Large intestine (tissue), 3 donors: ENCODE data around the gene NFATC3. TPM values are rescaled to one million over a fixed set of nuclear protein-coding genes. Genes with fewer than 3 reads are reported as not detected.

Experiments used
- DNase-seq, 2 donors: peaks; one replicate each; pipeline versions ENCODE4 v3.0.0 to v3.0.0-alpha.2; 2013
- H3K27ac ChIP-seq: one replicate; pipeline ENCODE4 v1.5.1; 2013; ENCODE audit warnings: low read length
- H3K27me3 ChIP-seq: 2 replicates; pipeline ENCODE4 v1.6.1; 2013; ENCODE audit warnings: low read length; ENCODE audit not compliant: control insufficient read depth, insufficient read depth
- H3K36me3 ChIP-seq: 2 replicates; pipeline ENCODE4 v1.6.1; 2013; ENCODE audit warnings: low read length; ENCODE audit not compliant: control insufficient read depth, insufficient read depth
- H3K4me1 ChIP-seq: one replicate; pipeline ENCODE4 v1.6.1; 2013; ENCODE audit warnings: low read length; ENCODE audit not compliant: control insufficient read depth, insufficient read depth
- H3K4me3 ChIP-seq: one replicate; pipeline ENCODE4 v1.5.1; 2013; ENCODE audit warnings: low read length
- H3K9me3 ChIP-seq: one replicate; pipeline ENCODE4 v1.6.1; 2013; ENCODE audit warnings: mild to moderate bottlenecking, low read depth, low read length, moderate library complexity; ENCODE audit not compliant: control insufficient read depth
- WGBS: methylation state at CpG from one replicate; pipeline ENCODE4 v1.1.5; 2013; ENCODE audit warnings: low lambda C conversion rate; ENCODE audit not compliant: insufficient coverage; 5-methylcytosine and 5-hydroxymethylcytosine counted together
- polyA plus RNA-seq: library from polyadenylated mRNA; unstranded; fragments of 120-200 nt; gene quantifications from one replicate; pipeline ENCODE4 v1.2.1, GENCODE V29; 2013

Gene NFATC3
- polyA plus RNA-seq, 1 donor, result 22.0 TPM

- no peaks in the 10 kb centered on the region for H3K9me3 ChIP-seq
- H3K36me3 ChIP-seq, result peaks cover 8% of the 10 kb centered on the region
- no peak for DNase-seq
- H3K4me3 ChIP-seq, result no peak overlapping the region
- no peaks in the 10 kb centered on the region for H3K4me1 ChIP-seq
- no peaks in the 10 kb centered on the region for H3K27me3 ChIP-seq
- H3K27ac ChIP-seq, result no peak overlapping the region
- WGBS, result no CpG with 5 or more reads among the region's 3 CpGs
Observed at GRCh38 chr16:68214726-68215125, 129.6 kb downstream of the NFATC3 start.

DNA sequence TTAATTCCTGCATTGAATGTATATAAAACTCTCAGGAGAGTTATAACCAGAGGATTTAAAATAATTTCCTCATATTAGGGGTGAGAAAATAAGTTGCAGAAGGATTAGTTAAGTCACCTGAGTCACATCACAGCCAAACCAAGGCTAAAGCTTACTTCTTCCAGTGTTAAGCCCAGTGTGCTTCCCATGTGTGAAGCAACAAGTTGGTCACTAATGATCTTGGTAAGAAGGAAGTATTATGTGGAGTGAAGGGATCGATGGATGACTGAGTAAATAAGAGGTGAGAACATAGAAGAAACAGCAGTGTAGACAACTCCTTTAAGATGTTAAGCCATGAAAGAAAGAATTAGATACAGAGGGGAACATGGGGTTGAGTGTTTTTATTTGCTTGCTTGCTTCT, 130.1 kb downstream of the NFATC3 start:
- WGBS, result 88% methylated on average over 1 of the region's 1 CpG
- Histone ChIP-seq H3K27ac (no peak overlapping the region), H3K36me3 (peaks cover 9% of the 10 kb centered on the region), H3K27me3 (no peaks in the 10 kb centered on the region), H3K9me3 (no peaks in the 10 kb centered on the region), H3K4me1 (no peaks in the 10 kb centered on the region), H3K4me3 (no peak overlapping the region)
- no peak for DNase-seq

- H3K27ac ChIP-seq, result no peak overlapping the region
- DNase-seq, result no peak
- H3K4me1 ChIP-seq, result no peaks in the 10 kb centered on the region
- no peak overlapping the region for H3K4me3 ChIP-seq
- H3K36me3 ChIP-seq, result peaks cover 9% of the 10 kb centered on the region
- WGBS, result 100% methylated on average over 1 of the region's 3 CpGs
- no peaks in the 10 kb centered on the region for H3K27me3 ChIP-seq
- no peaks in the 10 kb centered on the region for H3K9me3 ChIP-seq
Observed at GRCh38 chr16:68216240-68216639, 131.1 kb downstream of the NFATC3 start.

- Histone ChIP-seq H3K36me3 (peaks cover 9% of the 10 kb centered on the region), H3K4me3 (no peak overlapping the region), H3K4me1 (no peaks in the 10 kb centered on the region), H3K27me3 (no peaks in the 10 kb centered on the region), H3K9me3 (no peaks in the 10 kb centered on the region), H3K27ac (no peak overlapping the region)
- no peak for DNase-seq
- 94% methylated on average over 3 of the region's 4 CpGs for WGBS
Observed at GRCh38 chr16:68217506-68217905, 132.3 kb downstream of the NFATC3 start.

- no peak overlapping the region for H3K27ac ChIP-seq
- H3K9me3 ChIP-seq, result no peaks in the 10 kb centered on the region
- 100% methylated on average over 1 of the region's 6 CpGs for WGBS
- H3K27me3 ChIP-seq, result no peaks in the 10 kb centered on the region
- no peak overlapping the region for H3K4me3 ChIP-seq
- peaks cover 6% of the 10 kb centered on the region for H3K36me3 ChIP-seq
- no peaks in the 10 kb centered on the region for H3K4me1 ChIP-seq
- DNase-seq, result no peak
Observed at GRCh38 chr16:68219725-68220351, 134.7 kb downstream of the NFATC3 start.

GRCh38 chr16:68223072-68223471, 137.9 kb downstream of the NFATC3 start:
- Histone ChIP-seq H3K36me3 (peaks cover 21% of the 10 kb centered on the region), H3K27me3 (no peaks in the 10 kb centered on the region), H3K27ac (no peak overlapping the region), H3K9me3 (no peaks in the 10 kb centered on the region), H3K4me1 (peaks cover 9% of the 10 kb centered on the region), H3K4me3 (no peak overlapping the region)
- WGBS, result no CpG with 5 or more reads among the region's 1 CpG
- DNase-seq, result no peak

DNA sequence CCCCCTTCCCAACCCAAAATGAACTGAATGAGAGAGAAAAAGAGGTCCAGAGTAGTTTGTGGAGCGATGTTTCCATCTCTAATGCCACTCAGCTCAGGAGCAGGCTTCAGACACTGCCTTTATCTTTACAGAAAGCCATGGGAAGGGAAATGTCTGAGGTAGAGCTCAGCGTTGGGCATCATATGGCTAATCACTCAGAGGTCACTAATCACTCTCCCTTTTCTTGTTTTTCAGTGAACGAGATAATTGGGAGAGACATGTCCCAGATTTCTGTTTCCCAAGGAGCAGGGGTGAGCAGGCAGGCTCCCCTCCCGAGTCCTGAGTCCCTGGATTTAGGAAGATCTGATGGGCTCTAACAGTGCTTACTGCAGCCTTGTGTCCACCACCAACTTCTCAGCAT, 140.9 kb downstream of the NFATC3 start:
- DNase-seq, result no peak
- no CpG with 5 or more reads among the region's 4 CpGs for WGBS
- Histone ChIP-seq H3K4me3 (no peak overlapping the region), H3K4me1 (peaks cover 9% of the 10 kb centered on the region), H3K27me3 (no peaks in the 10 kb centered on the region), H3K36me3 (peaks cover 42% of the 10 kb centered on the region), H3K9me3 (no peaks in the 10 kb centered on the region), H3K27ac (no peak overlapping the region)

DNA sequence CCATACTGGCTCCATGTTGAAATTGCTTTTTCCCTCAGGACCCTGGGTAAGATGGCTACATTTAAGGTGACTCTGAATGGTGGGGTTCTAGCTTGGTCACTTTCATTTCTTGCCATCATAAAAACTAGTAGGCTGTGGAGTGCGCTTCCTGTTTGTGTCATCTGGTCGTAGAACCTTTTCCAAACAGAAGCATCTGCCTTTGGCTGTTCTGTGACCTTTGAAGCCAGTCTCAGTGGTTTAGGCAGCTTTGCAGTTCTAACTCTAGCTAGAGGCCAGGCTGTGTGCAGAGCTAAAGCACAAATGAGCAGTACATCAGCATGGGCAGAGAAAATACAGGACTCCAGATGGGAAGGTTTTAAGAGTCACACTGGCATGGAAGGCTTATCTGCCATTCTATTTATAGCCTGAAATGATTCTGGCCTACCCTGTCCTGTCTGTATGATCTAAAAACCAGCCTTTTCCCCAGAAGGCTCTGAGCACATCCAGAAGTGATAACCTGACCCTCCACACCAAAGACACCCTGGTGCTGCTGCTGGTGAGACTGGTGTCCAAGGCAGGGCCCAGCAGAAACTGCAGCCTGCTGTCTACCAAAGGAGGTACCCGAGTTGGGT, 142.1 kb downstream of the NFATC3 start:
- peak in 1 of 2 donors; percentile 53 for DNase-seq
- Histone ChIP-seq H3K27ac (no peak overlapping the region), H3K4me3 (no peak overlapping the region), H3K4me1 (peaks cover 9% of the 10 kb centered on the region), H3K36me3 (peaks cover 53% of the 10 kb centered on the region), H3K9me3 (no peaks in the 10 kb centered on the region), H3K27me3 (no peaks in the 10 kb centered on the region)
- WGBS, result no CpG with 5 or more reads among the region's 3 CpGs

GRCh38 chr16:68227850-68228553, 142.8 kb downstream of the NFATC3 start:
- no peak overlapping the region for H3K4me3 ChIP-seq
- peaks cover 57% of the 10 kb centered on the region for H3K36me3 ChIP-seq
- no CpG with 5 or more reads among the region's 2 CpGs for WGBS
- H3K4me1 ChIP-seq, result peaks cover 9% of the 10 kb centered on the region
- H3K27ac ChIP-seq, result no peak overlapping the region
- no peaks in the 10 kb centered on the region for H3K27me3 ChIP-seq
- H3K9me3 ChIP-seq, result no peaks in the 10 kb centered on the region
- no peak for DNase-seq

GRCh38 chr16:68228652-68229051, 143.5 kb downstream of the NFATC3 start:
- H3K36me3 ChIP-seq, result peaks cover 57% of the 10 kb centered on the region

More at GRCh38 chr16:68228652-68229051, 143.5 kb downstream of the NFATC3 start:
- DNase-seq, result no peak
- Histone ChIP-seq H3K4me3 (no peak overlapping the region), H3K27ac (no peak overlapping the region), H3K4me1 (peaks cover 12% of the 10 kb centered on the region), H3K9me3 (no peaks in the 10 kb centered on the region), H3K27me3 (no peaks in the 10 kb centered on the region)
- whole genome bisulfite sequencing, result no CpG with 5 or more reads among the region's 3 CpGs
